Cerebellar nuclear complex (tissue), 1 donor: Measurements from ENCODE around the gene HECTD2.
"Not testable (repeated sequence)": the region's sequence is repeated elsewhere in the genome, so short reads cannot be mapped to it uniquely, and the experiment has no call there.

Experiments used
- DNase-seq, 2 experiments: peaks; one replicate each; lab custom pipeline; 2025; lab: John Stamatoyannopoulos, UW

The HECTD2 gene

GRCh38 chr10:91474009-91474408, 63.9 kb downstream of the HECTD2 start:
- no peak for DNase-seq

- DNase-seq: no peak
These were observed 67.1 kb downstream of the HECTD2 start for GRCh38 chr10:91477236-91477635.

GRCh38 chr10:91479583-91479982, 69.4 kb downstream of the HECTD2 start:
- DNase-seq: no peak

- no peak for DNase-seq
These were observed 77.9 kb downstream of the HECTD2 start for GRCh38 chr10:91487911-91488582.

- no peak for DNase-seq
These were observed 83.2 kb downstream of the HECTD2 start for GRCh38 chr10:91493313-91493712.

- DNase-seq: no peak
These were observed 85.3 kb downstream of the HECTD2 start for GRCh38 chr10:91495402-91495801.

- no peak for DNase-seq
These were observed 85.9 kb downstream of the HECTD2 start for GRCh38 chr10:91496016-91496415.

GRCh38 chr10:91511549-91512330, 101.6 kb downstream of the HECTD2 start:
- no peak for DNase-seq

GRCh38 chr10:91512458-91512857, 102.3 kb downstream of the HECTD2 start:
- no peak for DNase-seq

GRCh38 chr10:91513598-91514424, 103.7 kb downstream of the HECTD2 start:
- no peak for DNase-seq

GRCh38 chr10:91514787-91515186, 104.6 kb downstream of the HECTD2 start:
- no peak for DNase-seq

- no peak for DNase-seq
These were observed 107.2 kb downstream of the HECTD2 start for GRCh38 chr10:91517394-91517793.

GRCh38 chr10:91519899-91520514, 109.9 kb downstream of the HECTD2 start:
- DNase-seq: no peak

- no peak for DNase-seq
These were observed 110.5 kb downstream of the HECTD2 start for GRCh38 chr10:91520661-91521060.

- no peak for DNase-seq
These were observed 111.3 kb downstream of the HECTD2 start for GRCh38 chr10:91521439-91521838.

GRCh38 chr10:91525896-91526712, 116.0 kb downstream of the HECTD2 start:
- no peak for DNase-seq

GRCh38 chr10:91528080-91528479, 117.9 kb downstream of the HECTD2 start:
- DNase-seq: no peak

GRCh38 chr10:91528768-91529167, 118.6 kb downstream of the HECTD2 start:
- no peak for DNase-seq

- DNase-seq: not testable (repeated sequence)
These were observed 124.6 kb downstream of the HECTD2 start for GRCh38 chr10:91534789-91535188.

- DNase-seq: no peak
These were observed 126.0 kb downstream of the HECTD2 start for GRCh38 chr10:91536111-91536510.

- no peak for DNase-seq
These were observed 126.6 kb downstream of the HECTD2 start for GRCh38 chr10:91536733-91537132.
